Adrenal gland (tissue), 5 donors: ENCODE measurements around the gene CDH12.

Experiments used
- CTCF ChIP-seq, 6 experiments: fragments of 450-650 bp in 4 of 6; fragments of 200-600 bp in 2 of 6; sonication (generic) in 1 of 6; IDR thresholded peaks; 1 replicate in 5 of 6; 2 replicates in 1 of 6; pipeline versions ENCODE4 v1.5.1 to v1.8.0; 2016 to 2021; ENCODE audit warnings: antibody characterized with exemption in 6 of 6, mild to moderate bottlenecking in 2 of 6, moderate library complexity in 1 of 6
- POLR2A ChIP-seq, 2 donors: fragments of 450-650 bp; IDR thresholded peaks; one replicate each; pipeline ENCODE4 v1.6.1; 2017; ENCODE audit warnings: antibody characterized with exemption in 2 of 2, mild to moderate bottlenecking in 2 of 2, moderate library complexity in 1 of 2
- donor health status: DM: no; HTN: no; CAD: no.

- no peak for TF ChIP-seq POLR2A (IDR thresholded peaks at IDR 0.05)
- TF ChIP-seq CTCF (IDR thresholded peaks at IDR 0.05): no peak
Observed at GRCh38 chr5:22542340-22542739, 310.8 kb downstream of the CDH12 start.
